ENCODE data around the gene PRR14L.
"Not testable (repeated sequence)": the region's sequence is repeated elsewhere in the genome, so short reads cannot be mapped to it uniquely, and the experiment has no call there.

Gene PRR14L

DNA sequence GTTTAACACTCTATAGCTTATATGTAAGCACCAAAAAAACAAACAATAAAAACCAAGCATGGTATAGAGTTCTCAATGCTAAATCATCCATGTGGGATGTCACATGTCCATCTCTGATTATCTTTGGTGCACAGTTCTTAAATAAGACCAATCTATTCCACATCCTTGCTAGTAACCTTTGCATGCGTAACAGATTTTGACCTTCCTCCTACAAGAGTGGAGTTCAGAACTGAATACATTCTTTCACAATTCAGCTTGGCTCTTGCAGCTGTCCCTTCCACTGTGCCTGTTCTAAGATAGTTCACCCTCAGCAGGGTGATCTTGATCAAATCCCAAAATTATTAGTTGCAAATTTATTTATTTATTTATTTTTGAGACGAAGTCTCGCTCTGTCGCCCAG lies 21.1 kb downstream of the PRR14L start:
- Histone ChIP-seq H3K9me3 (ENCODE audit: control insufficient read depth, low read length) (no peaks in the 10 kb centered on the region), H3K27me3 (replicated peaks; ENCODE audit: control insufficient read depth, insufficient read depth, low read length, poor library complexity, severe bottlenecking) (no peaks in the 10 kb centered on the region), H3K4me1 (ENCODE audit: control insufficient read depth, insufficient read depth, low read length, poor library complexity, severe bottlenecking) (no peaks in the 10 kb centered on the region), H3K27ac (ENCODE audit: insufficient read depth, low read length, poor library complexity, severe bottlenecking) (no peak overlapping the region), H3K4me3 (ENCODE audit: insufficient read depth, low read depth, low read length, poor library complexity, severe bottlenecking) (no peak overlapping the region), H3K36me3 (ENCODE audit: control insufficient read depth, insufficient read depth, low read length) (peaks cover 12% of the 10 kb centered on the region)
- DNase-seq = no peak

DNA sequence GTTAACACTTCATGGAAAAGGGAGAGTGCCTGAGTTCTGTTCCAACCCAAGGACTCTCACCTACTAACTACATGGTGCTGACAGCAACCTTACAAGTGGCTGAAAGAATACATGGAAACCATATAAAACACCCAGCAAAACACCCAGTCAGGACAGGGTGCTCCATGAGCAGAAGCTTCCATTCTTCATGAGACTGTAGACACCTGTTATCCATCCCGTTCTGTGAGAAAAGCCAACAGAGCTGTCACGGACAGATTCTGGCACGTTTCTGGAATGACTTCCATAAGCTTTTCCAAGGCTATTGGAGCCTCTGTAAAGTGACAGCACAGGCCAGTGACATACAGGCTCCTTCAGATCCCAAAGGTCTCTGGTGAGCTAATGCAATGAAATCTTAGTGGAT lies 23.2 kb downstream of the PRR14L start:
- Histone ChIP-seq H3K36me3 (ENCODE audit: control insufficient read depth, insufficient read depth, low read length) (peaks cover 23% of the 10 kb centered on the region), H3K27ac (ENCODE audit: insufficient read depth, low read length, poor library complexity, severe bottlenecking) (no peak overlapping the region)
- no peak for DNase-seq

DNA sequence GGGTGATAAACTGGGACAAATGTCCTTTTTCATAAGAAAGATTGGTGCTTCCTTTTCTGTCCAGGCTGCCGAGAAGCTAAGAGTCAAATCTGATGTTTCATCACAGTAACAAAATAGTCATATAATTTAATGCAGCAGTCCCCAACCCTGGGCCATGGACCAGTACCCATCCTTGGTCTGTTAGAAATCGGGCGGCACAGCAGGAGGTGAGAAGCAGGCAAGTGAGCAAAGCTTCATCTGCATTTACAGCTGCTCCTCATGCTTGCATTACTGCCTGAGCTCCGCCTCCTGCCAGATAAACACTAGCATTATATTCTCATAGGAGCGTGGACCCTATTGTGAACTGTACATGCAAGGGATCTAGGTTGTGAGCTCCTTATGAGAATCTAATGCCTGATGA lies 26.2 kb downstream of the PRR14L start:
- Histone ChIP-seq H3K4me3 (ENCODE audit: insufficient read depth, low read depth, low read length, poor library complexity, severe bottlenecking) (no peak overlapping the region), H3K36me3 (ENCODE audit: control insufficient read depth, insufficient read depth, low read length) (peaks cover 31% of the 10 kb centered on the region), H3K9me3 (ENCODE audit: control insufficient read depth, low read length) (no peaks in the 10 kb centered on the region), H3K27ac (ENCODE audit: insufficient read depth, low read length, poor library complexity, severe bottlenecking) (no peak overlapping the region), H3K27me3 (replicated peaks; ENCODE audit: control insufficient read depth, insufficient read depth, low read length, poor library complexity, severe bottlenecking) (no peaks in the 10 kb centered on the region), H3K4me1 (ENCODE audit: control insufficient read depth, insufficient read depth, low read length, poor library complexity, severe bottlenecking) (no peaks in the 10 kb centered on the region)
- DNase-seq = no peak

More for the DNA sequence above, 23.2 kb downstream of the PRR14L start:
- H3K4me1 ChIP-seq (ENCODE audit: control insufficient read depth, insufficient read depth, low read length, poor library complexity, severe bottlenecking) = no peaks in the 10 kb centered on the region
- no peaks in the 10 kb centered on the region for H3K27me3 ChIP-seq (replicated peaks; ENCODE audit: control insufficient read depth, insufficient read depth, low read length, poor library complexity, severe bottlenecking)
- no peaks in the 10 kb centered on the region for H3K9me3 ChIP-seq (ENCODE audit: control insufficient read depth, low read length)
- H3K4me3 ChIP-seq (ENCODE audit: insufficient read depth, low read depth, low read length, poor library complexity, severe bottlenecking) = no peak overlapping the region

DNA sequence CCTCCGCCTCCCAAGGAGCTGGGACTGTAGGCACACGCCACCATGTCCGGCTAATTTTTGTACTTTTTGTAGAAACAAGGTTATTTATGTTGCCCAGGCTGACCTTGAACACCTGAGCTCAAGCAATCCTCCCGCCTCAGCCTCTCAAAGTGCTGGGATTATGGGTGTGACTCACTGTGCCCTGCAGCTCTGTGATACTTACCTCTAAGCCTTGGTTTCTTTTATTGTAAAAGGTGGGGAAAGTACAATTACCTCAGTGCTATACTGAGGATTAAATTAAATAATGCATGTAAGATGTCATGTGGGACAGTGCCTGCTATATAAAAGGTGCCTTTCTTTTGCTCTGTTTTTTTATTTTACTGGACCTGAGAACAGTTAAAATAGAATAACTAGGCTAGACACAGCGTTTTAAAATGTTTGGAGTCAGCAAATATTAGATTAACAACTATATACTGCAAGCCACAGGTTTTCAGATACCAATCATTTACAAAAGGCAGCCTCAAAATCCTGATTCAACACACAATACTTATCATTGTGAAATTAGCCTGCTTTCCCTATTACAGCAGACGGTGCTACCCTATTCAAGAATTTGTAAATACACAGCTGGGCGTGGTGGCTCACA lies 30.0 kb downstream of the PRR14L start:
- Histone ChIP-seq H3K27ac (ENCODE audit: insufficient read depth, low read length, poor library complexity, severe bottlenecking) (no peak overlapping the region), H3K9me3 (ENCODE audit: control insufficient read depth, low read length) (no peaks in the 10 kb centered on the region), H3K36me3 (ENCODE audit: control insufficient read depth, insufficient read depth, low read length) (peaks cover 53% of the 10 kb centered on the region), H3K4me3 (ENCODE audit: insufficient read depth, low read depth, low read length, poor library complexity, severe bottlenecking) (no peak overlapping the region), H3K27me3 (replicated peaks; ENCODE audit: control insufficient read depth, insufficient read depth, low read length, poor library complexity, severe bottlenecking) (no peaks in the 10 kb centered on the region), H3K4me1 (ENCODE audit: control insufficient read depth, insufficient read depth, low read length, poor library complexity, severe bottlenecking) (no peaks in the 10 kb centered on the region)
- DNase-seq = no peak

DNA sequence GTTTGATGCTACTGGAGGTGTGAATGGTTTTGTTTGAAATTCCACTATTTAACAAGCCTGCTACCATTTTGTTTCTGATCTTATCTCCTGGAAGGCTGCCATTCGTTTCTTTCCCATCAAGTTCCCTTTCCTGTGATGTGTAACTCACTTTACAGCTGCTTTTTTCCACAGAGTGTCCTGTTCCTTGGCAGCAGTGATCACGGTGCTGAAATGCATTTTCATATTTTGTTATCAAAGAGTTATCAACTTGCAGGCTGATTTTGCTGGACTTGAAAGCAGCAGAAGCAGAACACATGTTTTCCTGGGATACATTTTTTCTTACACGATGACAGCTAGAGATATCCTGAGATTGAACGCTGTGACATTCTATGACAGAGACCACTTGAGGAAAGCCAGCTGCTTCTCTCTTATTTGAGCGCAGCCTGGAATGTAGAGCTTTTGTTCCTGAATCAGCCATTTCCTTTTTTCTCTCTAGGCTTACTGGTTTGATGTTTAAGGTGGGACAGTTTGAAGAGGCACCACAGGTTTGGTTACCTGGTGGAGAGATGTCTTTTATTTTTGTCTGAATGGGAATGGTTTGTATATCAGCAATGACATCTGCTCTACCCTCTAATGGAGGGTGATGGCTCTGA lies 34.7 kb downstream of the PRR14L start:
- Histone ChIP-seq H3K9me3 (ENCODE audit: control insufficient read depth, low read length) (no peaks in the 10 kb centered on the region), H3K27ac (ENCODE audit: insufficient read depth, low read length, poor library complexity, severe bottlenecking) (no peak overlapping the region), H3K27me3 (replicated peaks; ENCODE audit: control insufficient read depth, insufficient read depth, low read length, poor library complexity, severe bottlenecking) (no peaks in the 10 kb centered on the region), H3K4me1 (ENCODE audit: control insufficient read depth, insufficient read depth, low read length, poor library complexity, severe bottlenecking) (no peaks in the 10 kb centered on the region), H3K4me3 (ENCODE audit: insufficient read depth, low read depth, low read length, poor library complexity, severe bottlenecking) (no peak overlapping the region), H3K36me3 (ENCODE audit: control insufficient read depth, insufficient read depth, low read length) (peaks cover 51% of the 10 kb centered on the region)
- DNase-seq = no peak

DNA sequence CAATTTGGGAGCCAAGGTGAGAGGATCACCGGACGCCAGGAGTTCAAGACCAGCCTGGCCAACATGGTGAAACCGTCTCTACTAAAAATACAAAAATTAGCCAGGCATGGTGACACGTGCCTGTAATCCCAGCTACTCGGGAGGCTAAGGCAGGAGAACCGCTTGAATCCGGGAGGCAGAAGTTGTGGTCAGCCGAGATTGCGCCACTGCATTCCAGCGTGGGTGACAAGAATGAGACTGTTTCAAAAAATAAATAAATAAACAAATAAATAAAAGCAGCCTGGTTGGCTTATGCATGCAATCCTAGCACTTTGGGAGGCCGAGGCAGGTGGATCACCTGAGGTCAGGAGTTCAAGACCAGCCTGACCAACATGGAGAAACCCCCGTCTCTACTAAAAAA lies 38.7 kb downstream of the PRR14L start:
- DNase-seq; H3K4me1 ChIP-seq (ENCODE audit: control insufficient read depth, insufficient read depth, low read length, poor library complexity, severe bottlenecking); H3K4me3 ChIP-seq (ENCODE audit: insufficient read depth, low read depth, low read length, poor library complexity, severe bottlenecking); H3K9me3 ChIP-seq (ENCODE audit: control insufficient read depth, low read length); H3K27me3 ChIP-seq (replicated peaks; ENCODE audit: control insufficient read depth, insufficient read depth, low read length, poor library complexity, severe bottlenecking); H3K27ac ChIP-seq (ENCODE audit: insufficient read depth, low read length, poor library complexity, severe bottlenecking): not testable (repeated sequence)
- peaks cover 39% of the 10 kb centered on the region for H3K36me3 ChIP-seq (ENCODE audit: control insufficient read depth, insufficient read depth, low read length)

DNA sequence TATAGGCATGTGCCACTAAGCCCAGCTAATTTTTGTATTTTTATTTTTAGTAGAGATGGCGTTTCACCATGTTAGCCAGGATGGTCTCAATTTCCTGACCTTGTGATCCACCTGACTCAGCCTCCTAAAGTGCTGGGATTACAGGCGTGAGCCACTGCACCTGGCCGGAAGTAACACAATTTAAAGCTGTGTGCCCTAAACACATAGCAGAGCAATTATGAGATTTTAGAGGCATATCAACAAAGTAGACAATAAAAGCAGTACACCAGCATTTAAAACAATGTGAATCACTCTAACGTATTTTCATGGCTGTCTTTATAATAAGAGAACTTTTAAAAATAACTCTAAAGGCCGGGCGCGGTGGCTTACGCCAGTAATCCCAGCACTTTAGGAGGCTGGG lies 42.4 kb downstream of the PRR14L start:
- Histone ChIP-seq H3K36me3 (ENCODE audit: control insufficient read depth, insufficient read depth, low read length) (peaks cover 22% of the 10 kb centered on the region), H3K9me3 (ENCODE audit: control insufficient read depth, low read length) (no peaks in the 10 kb centered on the region), H3K27ac (ENCODE audit: insufficient read depth, low read length, poor library complexity, severe bottlenecking) (no peak overlapping the region), H3K4me1 (ENCODE audit: control insufficient read depth, insufficient read depth, low read length, poor library complexity, severe bottlenecking) (no peaks in the 10 kb centered on the region), H3K27me3 (replicated peaks; ENCODE audit: control insufficient read depth, insufficient read depth, low read length, poor library complexity, severe bottlenecking) (no peaks in the 10 kb centered on the region), H3K4me3 (ENCODE audit: insufficient read depth, low read depth, low read length, poor library complexity, severe bottlenecking) (no peak overlapping the region)
- no peak for DNase-seq

DNA sequence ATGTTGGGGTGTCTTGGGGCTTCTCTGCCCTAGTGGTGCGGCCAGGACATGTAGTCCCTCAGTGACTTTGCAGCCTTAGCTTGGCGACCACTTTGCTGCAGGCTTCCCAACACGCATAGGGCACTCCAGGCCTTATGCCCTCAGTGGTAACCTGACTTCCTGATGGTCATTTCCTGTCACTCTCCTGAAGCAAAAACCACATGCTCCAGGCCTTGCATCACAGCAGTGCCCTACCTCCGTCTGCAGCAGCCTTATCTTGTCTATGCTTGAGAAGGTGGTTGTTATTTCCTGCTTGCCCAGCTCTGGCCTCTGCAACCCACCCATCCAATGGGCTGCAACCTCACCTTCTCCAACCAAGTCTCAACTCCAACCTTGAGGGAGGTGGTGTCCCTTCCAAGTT lies 54.5 kb downstream of the PRR14L start:
- no peak for DNase-seq
- Histone ChIP-seq H3K27ac (ENCODE audit: insufficient read depth, low read length, poor library complexity, severe bottlenecking) (no peak overlapping the region), H3K4me1 (ENCODE audit: control insufficient read depth, insufficient read depth, low read length, poor library complexity, severe bottlenecking) (no peaks in the 10 kb centered on the region), H3K27me3 (replicated peaks; ENCODE audit: control insufficient read depth, insufficient read depth, low read length, poor library complexity, severe bottlenecking) (no peaks in the 10 kb centered on the region), H3K9me3 (ENCODE audit: control insufficient read depth, low read length) (no peaks in the 10 kb centered on the region), H3K36me3 (ENCODE audit: control insufficient read depth, insufficient read depth, low read length) (peaks cover 31% of the 10 kb centered on the region), H3K4me3 (ENCODE audit: insufficient read depth, low read depth, low read length, poor library complexity, severe bottlenecking) (no peak overlapping the region)

DNA sequence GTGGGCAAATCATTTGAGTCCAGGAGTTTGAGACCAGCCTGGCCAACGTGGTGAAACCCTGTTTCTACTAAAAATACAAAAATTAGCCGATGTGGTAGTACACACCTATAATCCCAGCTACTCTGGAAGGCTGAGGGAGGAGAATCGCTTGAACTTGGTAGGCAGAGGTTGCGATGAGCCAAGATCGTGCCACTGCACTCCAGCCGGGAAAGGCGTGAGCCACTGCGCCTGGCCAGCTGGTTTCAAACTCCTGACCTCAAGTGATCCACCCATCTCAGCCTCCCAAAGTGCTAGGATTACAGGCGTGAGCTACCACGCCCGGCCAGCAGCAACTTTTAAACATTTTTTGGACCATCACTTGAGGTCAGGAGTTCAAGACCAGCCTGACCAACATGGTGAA lies 55.9 kb downstream of the PRR14L start:
- H3K9me3 ChIP-seq (ENCODE audit: control insufficient read depth, low read length); H3K27ac ChIP-seq (ENCODE audit: insufficient read depth, low read length, poor library complexity, severe bottlenecking); H3K4me1 ChIP-seq (ENCODE audit: control insufficient read depth, insufficient read depth, low read length, poor library complexity, severe bottlenecking); DNase-seq; H3K4me3 ChIP-seq (ENCODE audit: insufficient read depth, low read depth, low read length, poor library complexity, severe bottlenecking); H3K27me3 ChIP-seq (replicated peaks; ENCODE audit: control insufficient read depth, insufficient read depth, low read length, poor library complexity, severe bottlenecking): not testable (repeated sequence)
- H3K36me3 ChIP-seq (ENCODE audit: control insufficient read depth, insufficient read depth, low read length) = peaks cover 27% of the 10 kb centered on the region

DNA sequence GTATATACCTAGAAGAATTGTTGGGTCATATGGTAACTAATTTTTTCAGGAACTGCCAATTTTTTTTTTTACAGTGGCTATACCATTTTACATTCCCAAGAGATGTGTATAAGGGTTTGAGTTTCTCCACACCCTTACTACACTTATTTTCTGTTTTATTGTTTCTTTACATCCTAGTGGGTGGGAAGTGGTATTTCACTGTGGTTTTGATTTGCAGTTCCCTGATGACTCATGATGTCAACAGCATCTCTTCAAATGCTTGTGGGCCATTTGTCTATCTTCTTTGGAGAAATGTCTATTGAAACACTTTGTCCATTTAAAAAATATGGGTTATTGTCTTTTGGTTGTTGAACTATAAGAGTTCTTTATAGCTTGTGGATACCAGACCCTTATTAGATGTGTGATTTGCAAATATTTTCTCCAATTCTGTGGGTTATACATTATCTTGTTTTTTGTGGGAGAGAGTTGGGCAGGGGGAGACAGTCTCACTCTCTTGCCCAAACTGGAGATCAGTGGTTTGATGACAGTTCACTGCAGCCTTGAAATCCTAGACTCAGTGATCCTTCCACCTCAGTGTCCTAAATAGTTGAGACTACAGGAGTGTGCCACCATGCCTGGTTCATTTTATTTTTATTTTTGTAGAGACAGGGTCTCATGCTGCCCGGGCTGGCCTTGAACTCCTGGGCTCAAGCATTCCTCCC lies 57.6 kb downstream of the PRR14L start:
- Histone ChIP-seq H3K4me1 (ENCODE audit: control insufficient read depth, insufficient read depth, low read length, poor library complexity, severe bottlenecking) (no peaks in the 10 kb centered on the region), H3K27ac (ENCODE audit: insufficient read depth, low read length, poor library complexity, severe bottlenecking) (no peak overlapping the region), H3K4me3 (ENCODE audit: insufficient read depth, low read depth, low read length, poor library complexity, severe bottlenecking) (no peak overlapping the region), H3K9me3 (ENCODE audit: control insufficient read depth, low read length) (no peaks in the 10 kb centered on the region), H3K36me3 (ENCODE audit: control insufficient read depth, insufficient read depth, low read length) (peaks cover 26% of the 10 kb centered on the region), H3K27me3 (replicated peaks; ENCODE audit: control insufficient read depth, insufficient read depth, low read length, poor library complexity, severe bottlenecking) (no peaks in the 10 kb centered on the region)
- DNase-seq = no peak
